Measurements from ENCODE around the gene ZNF385B. TPM values are rescaled to one million over a fixed set of nuclear protein-coding genes. Genes with fewer than 3 reads are reported as not detected.

Gene ZNF385B
- total RNA-seq, 2 donors from 2014 or later = 5.3 to 18.1 TPM

- Histone ChIP-seq H3K4me3 (ENCODE audit: low read length) (no peak overlapping the region), H3K27ac (ENCODE audit: low read depth, low read length) (no peak overlapping the region), H3K27me3 (ENCODE audit: control insufficient read depth, insufficient read depth, low read length, poor library complexity, severe bottlenecking) (no peaks in the 10 kb centered on the region), H3K9ac (ENCODE audit: extremely low read depth, low read length, poor library complexity, severe bottlenecking) (no peak overlapping the region), H3K9me3 (ENCODE audit: control insufficient read depth, low read length) (no peaks in the 10 kb centered on the region), H3K4me1 (ENCODE audit: control insufficient read depth, insufficient read depth, low read length) (peaks cover 6% of the 10 kb centered on the region), H3K36me3 (ENCODE audit: control insufficient read depth, insufficient read depth, low read length) (no peaks in the 10 kb centered on the region)
- H3K36me3 Mint-ChIP-seq (ENCODE audit: low read depth) = no peaks in the 10 kb centered on the region
- TF ChIP-seq CTCF (conservative IDR thresholded peaks at IDR 0.05) = no peak
- 94% methylated on average over 2 of the region's 2 CpGs; no CpG with 5 or more reads in 1 of the 2 experiments for WGBS, 2 experiments (ENCODE audit: insufficient coverage in 1 of 2, insufficient read length in 1 of 2)
- DNase-seq = no peak
- no peak overlapping the region for H3K4me3 Mint-ChIP-seq
- H3K27ac Mint-ChIP-seq = no peak overlapping the region
- no peaks in the 10 kb centered on the region for H3K9me3 Mint-ChIP-seq
- H3K4me1 Mint-ChIP-seq = peaks cover 29% of the 10 kb centered on the region
- H3K27me3 Mint-ChIP-seq (ENCODE audit: insufficient read depth) = no peaks in the 10 kb centered on the region
Observed at GRCh38 chr2:179429597-179429996, 431.8 kb downstream of the ZNF385B start.

- Histone ChIP-seq H3K36me3 (ENCODE audit: control insufficient read depth, insufficient read depth, low read length) (no peaks in the 10 kb centered on the region), H3K4me1 (ENCODE audit: control insufficient read depth, insufficient read depth, low read length) (peaks cover 6% of the 10 kb centered on the region), H3K27ac (ENCODE audit: low read depth, low read length) (peak overlapping the region; percentile 72), H3K9ac (ENCODE audit: extremely low read depth, low read length, poor library complexity, severe bottlenecking) (no peak overlapping the region), H3K27me3 (ENCODE audit: control insufficient read depth, insufficient read depth, low read length, poor library complexity, severe bottlenecking) (no peaks in the 10 kb centered on the region), H3K9me3 (ENCODE audit: control insufficient read depth, low read length) (no peaks in the 10 kb centered on the region), H3K4me3 (ENCODE audit: low read length) (peak overlapping the region; percentile 19)
- Mint-ChIP-seq H3K4me1 (peaks cover 28% of the 10 kb centered on the region), H3K4me3 (no peak overlapping the region), H3K27me3 (ENCODE audit: insufficient read depth) (no peaks in the 10 kb centered on the region), H3K27ac (no peak overlapping the region), H3K36me3 (ENCODE audit: low read depth) (no peaks in the 10 kb centered on the region), H3K9me3 (no peaks in the 10 kb centered on the region)
- DNase-seq = peak; percentile 58
- WGBS, 2 experiments (ENCODE audit: insufficient coverage in 1 of 2, insufficient read length in 1 of 2) = 68 to 72% methylated on average over 9 to 11 of the region's 11 CpGs
- TF ChIP-seq CTCF (conservative IDR thresholded peaks at IDR 0.05) = no peak
Observed at GRCh38 chr2:179429060-179429471, 432.3 kb downstream of the ZNF385B start.

GRCh38 chr2:179428649-179429048 is 432.8 kb downstream of the ZNF385B start:
- H3K27ac Mint-ChIP-seq = no peak overlapping the region

More at GRCh38 chr2:179428649-179429048, 432.8 kb downstream of the ZNF385B start:
- H3K36me3 ChIP-seq (ENCODE audit: control insufficient read depth, insufficient read depth, low read length) = no peaks in the 10 kb centered on the region
- peak; percentile 65 for DNase-seq
- H3K4me3 Mint-ChIP-seq = no peak overlapping the region
- no peaks in the 10 kb centered on the region for H3K9me3 Mint-ChIP-seq
- H3K4me3 ChIP-seq (ENCODE audit: low read length) = peak overlapping the region; percentile 19
- whole genome bisulfite sequencing, 2 experiments (ENCODE audit: insufficient coverage in 1 of 2, insufficient read length in 1 of 2) = 21 to 25% methylated on average over 7 of the region's 7 CpGs
- peak overlapping the region; percentile 72 for H3K27ac ChIP-seq (ENCODE audit: low read depth, low read length)
- peaks cover 6% of the 10 kb centered on the region for H3K4me1 ChIP-seq (ENCODE audit: control insufficient read depth, insufficient read depth, low read length)
- no peak for TF ChIP-seq CTCF (conservative IDR thresholded peaks at IDR 0.05)
- H3K9ac ChIP-seq (ENCODE audit: extremely low read depth, low read length, poor library complexity, severe bottlenecking) = no peak overlapping the region
- H3K9me3 ChIP-seq (ENCODE audit: control insufficient read depth, low read length) = no peaks in the 10 kb centered on the region
- no peaks in the 10 kb centered on the region for H3K36me3 Mint-ChIP-seq (ENCODE audit: low read depth)
- H3K4me1 Mint-ChIP-seq = peaks cover 28% of the 10 kb centered on the region
- H3K27me3 ChIP-seq (ENCODE audit: control insufficient read depth, insufficient read depth, low read length, poor library complexity, severe bottlenecking) = no peaks in the 10 kb centered on the region
- no peaks in the 10 kb centered on the region for H3K27me3 Mint-ChIP-seq (ENCODE audit: insufficient read depth)

All from endodermal cell (in vitro differentiated cells).